Type B pancreatic cell (in vitro differentiated cells): Measurements from ENCODE around the gene GRB10. TPM values are rescaled to one million over a fixed set of nuclear protein-coding genes. Genes with fewer than 3 reads are reported as not detected.

ENCODE experiments used
- DNase-seq: peaks from one replicate; pipeline ENCODE4 v3.0.0; 2021; ENCODE audit warnings: mixed read lengths; ENCODE audit not compliant: unreplicated experiment; ENCODE audit errors: extremely low spot score
- H3K27ac Mint-ChIP-seq: 2 replicates; pipeline ENCODE4 v1.8.0; 2021; ENCODE audit warnings: mild to moderate bottlenecking, mixed read lengths
- H3K27me3 Mint-ChIP-seq: 2 replicates; pipeline ENCODE4 v1.8.0; 2021; ENCODE audit warnings: mixed read lengths
- H3K36me3 Mint-ChIP-seq: 2 replicates; pipeline ENCODE4 v1.8.0; 2021; ENCODE audit warnings: mixed read lengths
- H3K4me1 Mint-ChIP-seq: one replicate; pipeline ENCODE4 v1.8.0; 2021; ENCODE audit warnings: mixed read lengths; ENCODE audit not compliant: unreplicated experiment
- H3K4me3 Mint-ChIP-seq: 2 replicates; pipeline ENCODE4 v1.8.0; 2021; ENCODE audit warnings: mild to moderate bottlenecking, mixed read lengths
- H3K9me3 Mint-ChIP-seq: 2 replicates; pipeline ENCODE4 v1.8.0; 2021; ENCODE audit warnings: mixed read lengths
- total RNA-seq: library from RNA; stranded (reverse); gene quantifications from 2 replicates; pipeline ENCODE4 v1.2.1, GENCODE V29; 2021; ENCODE audit warnings: low replicate concordance
- TF ChIP-seq, protein P1 (sequence below): fragments of 200-600 bp; sonication (generic); conservative IDR thresholded peaks from 2 replicates; pipeline ENCODE4 v1.5.0; 2021; ENCODE audit warnings: antibody characterized with exemption, mild to moderate bottlenecking

GRB10 gene
- total RNA-seq, 1 donor from 2014 or later, result 42.3 TPM

DNA sequence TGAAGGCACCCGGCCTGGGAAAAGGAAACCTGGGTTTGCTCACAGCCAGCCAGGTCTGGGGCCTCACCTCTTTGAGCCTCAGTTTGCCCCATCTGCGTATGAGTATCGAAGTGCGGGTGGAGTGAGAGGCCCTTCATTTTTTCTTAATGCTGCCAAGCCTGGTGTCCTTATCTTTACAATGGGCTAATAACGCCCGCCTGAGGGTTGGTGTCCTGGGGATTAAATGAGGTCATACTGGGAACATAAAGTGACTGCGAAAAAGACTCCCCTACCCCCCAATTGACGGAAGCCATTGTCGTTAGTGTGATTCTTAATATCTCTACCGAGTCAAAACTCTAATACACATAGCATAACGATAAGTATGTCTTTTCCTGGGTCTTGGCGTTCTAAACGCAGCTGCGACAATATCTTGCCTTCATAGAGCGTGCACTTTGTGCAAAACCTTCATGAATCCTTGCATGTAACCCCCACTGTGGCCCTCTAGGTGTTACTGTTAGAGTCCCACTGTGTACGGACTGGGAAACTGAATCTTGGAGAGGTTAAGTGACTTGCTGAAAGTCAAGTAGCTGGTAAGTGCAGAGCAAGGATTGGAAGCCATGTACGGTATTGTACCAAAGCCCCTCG is 11.4 kb upstream of the GRB10 start:
- peaks cover 3% of the 10 kb centered on the region for H3K4me1 Mint-ChIP-seq

GRCh38 chr7:50793120-50793946 is 10.6 kb upstream of the GRB10 start:
- Mint-ChIP-seq H3K36me3 (no peaks in the 10 kb centered on the region), H3K4me1 (peaks cover 3% of the 10 kb centered on the region), H3K4me3 (peak overlapping the region; percentile 84), H3K27ac (peak overlapping the region; percentile 63), H3K27me3 (peaks cover 44% of the 10 kb centered on the region), H3K9me3 (no peaks in the 10 kb centered on the region)
- DNase-seq, result no peak
- TF ChIP-seq, protein P1, sequence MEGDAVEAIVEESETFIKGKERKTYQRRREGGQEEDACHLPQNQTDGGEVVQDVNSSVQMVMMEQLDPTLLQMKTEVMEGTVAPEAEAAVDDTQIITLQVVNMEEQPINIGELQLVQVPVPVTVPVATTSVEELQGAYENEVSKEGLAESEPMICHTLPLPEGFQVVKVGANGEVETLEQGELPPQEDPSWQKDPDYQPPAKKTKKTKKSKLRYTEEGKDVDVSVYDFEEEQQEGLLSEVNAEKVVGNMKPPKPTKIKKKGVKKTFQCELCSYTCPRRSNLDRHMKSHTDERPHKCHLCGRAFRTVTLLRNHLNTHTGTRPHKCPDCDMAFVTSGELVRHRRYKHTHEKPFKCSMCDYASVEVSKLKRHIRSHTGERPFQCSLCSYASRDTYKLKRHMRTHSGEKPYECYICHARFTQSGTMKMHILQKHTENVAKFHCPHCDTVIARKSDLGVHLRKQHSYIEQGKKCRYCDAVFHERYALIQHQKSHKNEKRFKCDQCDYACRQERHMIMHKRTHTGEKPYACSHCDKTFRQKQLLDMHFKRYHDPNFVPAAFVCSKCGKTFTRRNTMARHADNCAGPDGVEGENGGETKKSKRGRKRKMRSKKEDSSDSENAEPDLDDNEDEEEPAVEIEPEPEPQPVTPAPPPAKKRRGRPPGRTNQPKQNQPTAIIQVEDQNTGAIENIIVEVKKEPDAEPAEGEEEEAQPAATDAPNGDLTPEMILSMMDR, result no peak

More for the DNA sequence above, 11.4 kb upstream of the GRB10 start:
- TF ChIP-seq, protein P1, result no peak
- Mint-ChIP-seq H3K36me3 (no peaks in the 10 kb centered on the region), H3K27ac (peak overlapping the region; percentile 63), H3K4me3 (peak overlapping the region; percentile 84), H3K27me3 (peaks cover 47% of the 10 kb centered on the region), H3K9me3 (no peaks in the 10 kb centered on the region)
- no peak for DNase-seq

DNA sequence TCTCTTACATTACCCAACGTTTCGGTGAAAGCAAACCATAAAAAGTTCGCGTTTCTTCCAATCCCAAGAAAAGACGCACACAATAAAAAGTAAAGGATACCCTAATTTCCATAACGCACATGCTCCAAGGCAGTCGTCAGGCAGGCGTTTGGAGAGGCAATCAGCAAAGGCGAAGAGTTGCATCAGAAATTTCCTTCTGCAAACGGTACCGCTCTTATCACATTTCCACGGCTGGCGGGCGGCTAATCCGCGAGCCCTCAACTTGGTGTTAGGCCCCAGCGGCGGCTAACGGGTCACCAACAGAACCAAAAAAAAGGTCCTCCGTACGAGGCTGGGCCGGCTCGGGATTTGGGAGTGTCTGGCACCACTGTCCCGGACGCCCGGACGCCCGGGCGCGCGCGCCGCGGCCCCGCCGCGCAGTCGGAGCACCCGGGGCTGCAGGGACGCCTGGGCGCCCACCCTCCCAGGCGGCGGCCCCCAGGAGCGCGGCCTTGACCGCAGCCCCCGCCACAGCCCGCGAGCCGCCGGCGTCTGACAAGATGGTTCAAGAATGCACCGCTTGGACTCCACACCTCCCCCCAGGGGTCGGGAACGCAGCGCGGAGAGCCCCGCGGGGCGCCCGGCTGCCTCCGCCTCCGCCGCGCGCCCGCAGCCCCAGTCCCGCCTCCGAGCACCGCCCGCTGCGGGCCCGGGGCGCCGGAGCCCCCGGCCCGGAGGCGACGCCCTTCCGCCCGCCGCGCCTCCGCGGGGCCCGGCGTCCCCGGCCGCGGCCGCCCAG is 9.8 kb upstream of the GRB10 start:
- Mint-ChIP-seq H3K36me3 (no peaks in the 10 kb centered on the region), H3K4me3 (peak overlapping the region; percentile 95), H3K9me3 (no peaks in the 10 kb centered on the region), H3K4me1 (peaks cover 3% of the 10 kb centered on the region), H3K27me3 (peaks cover 43% of the 10 kb centered on the region), H3K27ac (peak overlapping the region; percentile 70)
- DNase-seq, result no peak
- TF ChIP-seq, protein P1, result no peak

DNA sequence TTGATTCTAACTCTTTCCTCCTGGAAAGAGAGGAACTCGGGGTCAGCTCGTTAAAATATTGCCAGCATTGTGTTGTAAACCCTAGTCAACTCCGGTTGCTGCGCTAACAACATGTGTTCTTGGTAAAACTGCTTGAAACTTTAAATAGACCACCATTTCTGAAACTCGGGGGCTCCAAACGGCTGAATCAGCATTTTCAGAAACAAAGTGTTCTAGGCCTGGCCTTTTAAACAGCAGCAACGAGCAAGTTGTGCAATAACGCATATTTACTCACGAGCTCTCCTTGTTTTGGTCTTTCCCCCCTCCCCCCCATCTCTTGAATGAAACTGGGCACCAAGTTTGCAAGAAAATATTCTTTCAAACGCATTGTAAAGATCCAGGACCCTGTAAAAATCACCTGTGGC is 9.2 kb upstream of the GRB10 start:
- H3K4me3 Mint-ChIP-seq, result peak overlapping the region; percentile 95
- DNase-seq, result no peak
- peaks cover 3% of the 10 kb centered on the region for H3K9me3 Mint-ChIP-seq
- TF ChIP-seq, protein P1, result no peak
- H3K4me1 Mint-ChIP-seq, result peaks cover 3% of the 10 kb centered on the region
- peaks cover 41% of the 10 kb centered on the region for H3K27me3 Mint-ChIP-seq
- peak overlapping the region; percentile 70 for H3K27ac Mint-ChIP-seq
- H3K36me3 Mint-ChIP-seq, result peaks cover 2% of the 10 kb centered on the region

DNA sequence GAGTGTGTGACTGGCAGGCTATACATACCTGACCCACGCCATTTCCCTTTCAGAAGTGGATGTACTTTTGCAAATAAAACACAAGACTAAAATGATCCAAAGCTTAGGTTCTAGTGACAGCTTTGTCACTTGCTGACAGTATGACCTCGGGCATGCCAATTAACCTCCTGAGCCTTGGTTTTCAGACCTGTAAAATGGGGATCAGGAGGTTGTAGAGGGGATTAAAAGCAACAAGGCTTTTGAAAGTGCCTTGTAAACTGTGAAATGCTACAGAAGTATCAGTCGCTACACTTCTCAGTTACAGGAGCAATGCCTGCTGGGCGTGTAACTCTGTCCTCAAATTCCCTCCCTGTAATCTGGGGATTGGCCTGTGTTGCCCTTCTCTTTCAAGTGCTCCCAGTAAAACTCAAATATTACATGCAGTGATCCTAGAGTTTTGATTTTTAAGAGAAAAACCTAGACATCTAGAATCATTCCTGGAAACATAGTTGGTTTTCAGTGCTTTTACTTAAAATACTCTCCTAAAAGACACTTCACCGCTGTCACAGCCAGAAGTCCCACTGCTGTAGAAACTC is 8.8 kb upstream of the GRB10 start:
- H3K4me3 Mint-ChIP-seq, result peak overlapping the region; percentile 95
- H3K4me1 Mint-ChIP-seq, result peaks cover 3% of the 10 kb centered on the region
- peaks cover 7% of the 10 kb centered on the region for H3K9me3 Mint-ChIP-seq
- no peak for DNase-seq
- peaks cover 43% of the 10 kb centered on the region for H3K27me3 Mint-ChIP-seq
- peaks cover 4% of the 10 kb centered on the region for H3K36me3 Mint-ChIP-seq
- TF ChIP-seq, protein P1, result no peak
- peak overlapping the region; percentile 70 for H3K27ac Mint-ChIP-seq
